Smooth muscle cell (in vitro differentiated cells): ENCODE measurements around the gene PLEKHG3. TPM values are rescaled to one million over a fixed set of nuclear protein-coding genes. Genes with fewer than 3 reads are reported as not detected.

Source experiments
- DNase-seq: peaks from one replicate; lab custom pipeline; 2025; ENCODE audit not compliant: unreplicated experiment; lab: John Stamatoyannopoulos, UW
- H2AFZ ChIP-seq: fragments of 200-600 bp; sonication (generic); 2 replicates; pipeline ENCODE4 v1.6.0; 2016; ENCODE audit warnings: antibody characterized with exemption, low read depth, mild to moderate bottlenecking
- H3F3A ChIP-seq: fragments of 200-600 bp; sonication (generic); 2 replicates; pipeline ENCODE4 v1.6.0; 2017; ENCODE audit warnings: antibody characterized with exemption, low read depth
- H3K27ac ChIP-seq: fragments of 200-600 bp; sonication (generic); 2 replicates; pipeline ENCODE4 v1.5.1; 2016; ENCODE audit warnings: low read depth, mild to moderate bottlenecking
- H3K27me3 ChIP-seq: fragments of 200-600 bp; sonication (generic); 2 replicates; pipeline ENCODE4 v1.6.1; 2016; ENCODE audit warnings: low read depth, mild to moderate bottlenecking
- H3K36me3 ChIP-seq: fragments of 200-600 bp; sonication (generic); 2 replicates; pipeline ENCODE4 v1.5.1; 2016; ENCODE audit warnings: low read depth
- H3K4me1 ChIP-seq: fragments of 200-600 bp; sonication (generic); 2 replicates; pipeline ENCODE4 v1.5.1; 2016; ENCODE audit warnings: low read depth
- H3K4me2 ChIP-seq: fragments of 200-600 bp; sonication (generic); 2 replicates; pipeline ENCODE4 v1.6.0; 2016; ENCODE audit warnings: mild to moderate bottlenecking
- H3K4me3 ChIP-seq: fragments of 200-600 bp; sonication (generic); 2 replicates; pipeline ENCODE4 v1.5.1; 2016; ENCODE audit warnings: mild to moderate bottlenecking
- H3K79me2 ChIP-seq: fragments of 200-600 bp; sonication (generic); 2 replicates; pipeline ENCODE4 v1.6.0; 2016; ENCODE audit warnings: low read depth, mild to moderate bottlenecking
- H3K9ac ChIP-seq: fragments of 200-600 bp; sonication (generic); 2 replicates; pipeline ENCODE4 v1.6.0; 2016; ENCODE audit warnings: low read depth
- H3K9me3 ChIP-seq: fragments of 200-600 bp; sonication (generic); replicated peaks from 2 replicates; pipeline ENCODE4 v1.5.1; 2016; ENCODE audit warnings: low read depth
- H4K20me1 ChIP-seq: fragments of 200-600 bp; sonication (generic); 2 replicates; pipeline ENCODE4 v1.6.0; 2016; ENCODE audit warnings: low read depth
- WGBS: methylation state at CpG from one replicate; pipeline ENCODE4 v1.1.7; 2016; ENCODE audit warnings: low lambda C conversion rate; 5-methylcytosine and 5-hydroxymethylcytosine counted together
- polyA plus RNA-seq: library from polyadenylated mRNA; unstranded; fragments of >200 nt; fragmentation: Nextera tagmentation; extraction: Ambion mirVana; gene quantifications from 2 replicates; pipeline ENCODE4 v1.2.1, GENCODE V29; 2016
- total RNA-seq: library from RNA; depleted of rRNA; stranded (reverse); fragments of >200 nt; gene quantifications from 2 replicates; pipeline ENCODE4 v1.2.3, GENCODE V29; 2014
- TF ChIP-seq, protein P1 (sequence below): fragments of 200-600 bp; sonication (generic); IDR thresholded peaks from 2 replicates; pipeline ENCODE4 v1.5.1; 2017; ENCODE audit warnings: borderline replicate concordance, mild to moderate bottlenecking, antibody characterized with exemption; ENCODE audit not compliant: insufficient read depth, poor library complexity, severe bottlenecking

The PLEKHG3 gene
- total and polyA plus RNA-seq, 2 experiments from 2014 or later: 17.6 to 18.3 TPM

DNA sequence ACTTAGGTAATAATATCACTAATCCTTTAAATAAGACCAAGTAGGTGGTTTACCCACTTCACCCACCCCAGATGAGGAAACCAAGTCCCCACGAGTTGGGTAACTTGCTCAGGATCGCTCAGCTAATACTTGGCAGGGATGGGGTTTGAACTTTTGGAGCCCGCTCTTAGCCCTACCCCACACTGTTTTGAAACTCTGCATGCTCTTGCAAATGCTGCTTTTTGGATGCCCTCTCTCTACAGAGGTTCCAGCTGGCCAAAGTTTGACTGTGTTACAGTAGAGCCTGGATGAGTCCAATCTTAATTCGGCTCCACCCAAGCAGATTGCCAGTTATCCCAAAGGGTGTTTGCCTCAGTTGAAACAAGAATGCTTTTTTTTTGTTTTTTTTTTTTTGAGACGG, 6.8 kb downstream of the PLEKHG3 start:
- Histone ChIP-seq H3K9ac (no peak overlapping the region), H3K79me2 (peaks cover 76% of the 10 kb centered on the region), H3K4me3 (no peak overlapping the region), H3K27me3 (no peaks in the 10 kb centered on the region), H3K4me1 (peaks cover 42% of the 10 kb centered on the region), H3K27ac (no peak overlapping the region), H3F3A (peaks cover 10% of the 10 kb centered on the region), H2AFZ (no peak overlapping the region), H3K4me2 (no peak overlapping the region), H4K20me1 (peaks cover 20% of the 10 kb centered on the region), H3K9me3 (peaks cover 7% of the 10 kb centered on the region), H3K36me3 (peaks cover 2% of the 10 kb centered on the region)
- WGBS: 96% methylated on average over 5 of the region's 5 CpGs
- TF ChIP-seq, protein P1, sequence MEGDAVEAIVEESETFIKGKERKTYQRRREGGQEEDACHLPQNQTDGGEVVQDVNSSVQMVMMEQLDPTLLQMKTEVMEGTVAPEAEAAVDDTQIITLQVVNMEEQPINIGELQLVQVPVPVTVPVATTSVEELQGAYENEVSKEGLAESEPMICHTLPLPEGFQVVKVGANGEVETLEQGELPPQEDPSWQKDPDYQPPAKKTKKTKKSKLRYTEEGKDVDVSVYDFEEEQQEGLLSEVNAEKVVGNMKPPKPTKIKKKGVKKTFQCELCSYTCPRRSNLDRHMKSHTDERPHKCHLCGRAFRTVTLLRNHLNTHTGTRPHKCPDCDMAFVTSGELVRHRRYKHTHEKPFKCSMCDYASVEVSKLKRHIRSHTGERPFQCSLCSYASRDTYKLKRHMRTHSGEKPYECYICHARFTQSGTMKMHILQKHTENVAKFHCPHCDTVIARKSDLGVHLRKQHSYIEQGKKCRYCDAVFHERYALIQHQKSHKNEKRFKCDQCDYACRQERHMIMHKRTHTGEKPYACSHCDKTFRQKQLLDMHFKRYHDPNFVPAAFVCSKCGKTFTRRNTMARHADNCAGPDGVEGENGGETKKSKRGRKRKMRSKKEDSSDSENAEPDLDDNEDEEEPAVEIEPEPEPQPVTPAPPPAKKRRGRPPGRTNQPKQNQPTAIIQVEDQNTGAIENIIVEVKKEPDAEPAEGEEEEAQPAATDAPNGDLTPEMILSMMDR: no peak
- no peak for DNase-seq

DNA sequence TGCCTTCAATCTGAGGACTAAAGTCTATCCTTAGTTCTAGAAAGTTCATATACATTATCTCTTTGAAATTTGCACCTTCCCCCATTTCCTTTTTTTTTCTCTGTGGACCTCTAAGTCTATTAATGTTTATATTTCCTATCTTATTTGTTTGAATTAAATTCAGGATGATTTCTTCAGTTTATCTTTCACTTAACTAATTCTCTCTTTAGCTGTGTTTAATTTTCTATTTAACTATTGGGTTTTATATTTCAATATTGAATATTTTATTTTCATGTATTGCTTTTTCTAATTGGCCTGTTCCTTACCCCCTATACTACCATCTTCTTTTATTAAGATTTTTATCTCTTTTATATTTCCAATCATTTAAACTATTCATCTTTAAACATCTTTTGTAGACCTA, 9.5 kb downstream of the PLEKHG3 start:
- no peak overlapping the region for H3K4me3 ChIP-seq
- no peak overlapping the region for H3K4me2 ChIP-seq
- no peak for DNase-seq
- no peaks in the 10 kb centered on the region for H4K20me1 ChIP-seq
- H3F3A ChIP-seq: peaks cover 4% of the 10 kb centered on the region
- no peak overlapping the region for H3K27ac ChIP-seq
- peaks cover 96% of the 10 kb centered on the region for H3K79me2 ChIP-seq
- TF ChIP-seq, protein P1: no peak
- H3K9me3 ChIP-seq: peaks cover 7% of the 10 kb centered on the region
- H3K27me3 ChIP-seq: no peaks in the 10 kb centered on the region
- H2AFZ ChIP-seq: no peak overlapping the region
- H3K9ac ChIP-seq: no peak overlapping the region
- H3K4me1 ChIP-seq: peaks cover 36% of the 10 kb centered on the region
- peaks cover 2% of the 10 kb centered on the region for H3K36me3 ChIP-seq

DNA sequence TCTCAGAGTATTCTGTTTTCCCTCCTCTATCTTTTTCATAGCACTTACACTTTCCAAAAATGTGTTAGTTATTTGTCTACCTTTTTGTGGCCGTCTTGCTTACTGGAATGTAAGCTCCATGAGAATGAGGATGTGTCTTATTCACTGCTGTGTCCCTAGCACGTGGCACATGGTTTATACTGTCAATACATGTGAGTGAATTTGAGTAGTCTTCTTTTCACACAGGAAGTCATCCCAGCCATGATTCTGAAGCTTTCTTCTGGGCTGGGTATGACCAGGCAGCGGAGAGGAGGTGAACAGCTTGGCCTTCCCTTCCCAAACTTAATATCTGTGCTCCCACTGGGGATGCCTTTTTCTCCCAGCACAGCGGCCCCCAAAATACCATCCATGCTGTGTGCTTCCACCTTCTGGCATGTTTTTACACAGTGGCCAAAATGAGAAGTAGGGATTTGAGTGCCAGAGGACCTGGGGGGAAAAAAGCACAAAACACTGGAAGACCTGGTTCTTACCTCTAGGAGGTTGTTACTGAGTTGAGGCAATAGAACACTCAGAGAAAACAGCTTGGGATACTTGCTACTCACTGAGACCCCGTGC, 10.3 kb downstream of the PLEKHG3 start:
- H3K4me3 ChIP-seq: no peak overlapping the region
- H3K79me2 ChIP-seq: peaks cover 96% of the 10 kb centered on the region
- no peaks in the 10 kb centered on the region for H4K20me1 ChIP-seq
- no peak overlapping the region for H3K4me2 ChIP-seq
- peaks cover 2% of the 10 kb centered on the region for H3K36me3 ChIP-seq
- H3F3A ChIP-seq: peaks cover 4% of the 10 kb centered on the region
- H3K27ac ChIP-seq: peak overlapping the region; percentile 80
- no peak for DNase-seq
- TF ChIP-seq, protein P1: no peak
- no peak overlapping the region for H2AFZ ChIP-seq
- peaks cover 31% of the 10 kb centered on the region for H3K4me1 ChIP-seq
- peaks cover 7% of the 10 kb centered on the region for H3K9me3 ChIP-seq
- 87% methylated on average over 5 of the region's 5 CpGs for WGBS
- no peaks in the 10 kb centered on the region for H3K27me3 ChIP-seq
- H3K9ac ChIP-seq: no peak overlapping the region

DNA sequence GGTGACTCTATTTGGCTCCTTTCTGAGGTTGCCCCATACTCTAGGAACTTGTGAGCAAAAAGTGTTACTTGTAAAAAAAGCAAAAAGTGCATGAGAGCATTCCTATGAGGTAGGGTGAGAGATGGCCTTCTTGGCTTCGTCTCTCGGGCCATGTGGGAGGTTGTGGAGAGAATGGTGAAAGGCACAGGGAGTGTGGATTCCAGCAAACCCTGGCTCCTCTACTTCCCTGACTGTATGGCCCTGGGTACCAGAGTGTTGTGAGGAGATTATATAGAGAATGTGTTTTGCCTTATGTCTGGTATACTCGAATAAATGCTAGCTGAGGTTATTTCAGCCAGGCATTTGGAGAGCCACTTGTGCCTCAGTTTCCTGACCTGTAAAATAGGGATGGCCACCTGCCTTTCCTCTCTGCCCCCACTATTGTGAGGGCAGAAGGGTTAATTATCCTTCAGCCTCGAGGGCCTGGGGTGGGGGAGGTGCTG, 11.0 kb downstream of the PLEKHG3 start:
- no peaks in the 10 kb centered on the region for H4K20me1 ChIP-seq
- H3K4me1 ChIP-seq: peaks cover 30% of the 10 kb centered on the region
- TF ChIP-seq, protein P1: no peak
- 45% methylated on average over 4 of the region's 4 CpGs for WGBS
- H3K4me3 ChIP-seq: no peak overlapping the region
- peak overlapping the region; percentile 78 for H3K4me2 ChIP-seq
- DNase-seq: no peak
- peaks cover 7% of the 10 kb centered on the region for H3K9me3 ChIP-seq
- H2AFZ ChIP-seq: no peak overlapping the region
- no peak overlapping the region for H3K9ac ChIP-seq
- peaks cover 95% of the 10 kb centered on the region for H3K79me2 ChIP-seq
- H3K27ac ChIP-seq: peak overlapping the region; percentile 80
- peaks cover 4% of the 10 kb centered on the region for H3F3A ChIP-seq
- peaks cover 2% of the 10 kb centered on the region for H3K36me3 ChIP-seq
- H3K27me3 ChIP-seq: no peaks in the 10 kb centered on the region
